Kidney (tissue), 14 donors: Measurements from ENCODE around the gene SH3RF1. TPM values are rescaled to one million over a fixed set of nuclear protein-coding genes. Genes with fewer than 3 reads are reported as not detected.
A peak's percentile ranks its signal among the peaks of the same experiment; 100 is the strongest.

ENCODE experiments used
- DNase-seq, 5 donors: peaks; one replicate each; pipeline ENCODE4 v3.0.0-alpha.2; 2013 to 2020
- FAIRE-seq: peaks from 2 replicates; lab custom pipeline; 2012; peaks lifted over from hg19 to GRCh38; lab: Jason Lieb, UNC
- H3K27ac ChIP-seq, 2 donors: one replicate each; pipeline ENCODE4 v1.7.0; 2013; ENCODE audit warnings: low read depth in 2 of 2, low read length in 2 of 2, inconsistent platforms in 1 of 2
- H3K27me3 ChIP-seq: one replicate; pipeline ENCODE4 v1.7.1; 2013; ENCODE audit warnings: low read length, inconsistent platforms; ENCODE audit not compliant: control insufficient read depth, insufficient read depth
- H3K36me3 ChIP-seq, 3 donors: one replicate each; pipeline versions ENCODE4 v1.7.0 to v1.7.1; 2013; ENCODE audit warnings: low read length in 3 of 3, control low read depth in 1 of 3, inconsistent platforms in 1 of 3; ENCODE audit not compliant: insufficient read depth in 3 of 3, control insufficient read depth in 2 of 3
- H3K4me1 ChIP-seq, 3 donors: one replicate each; pipeline versions ENCODE4 v1.7.0 to v1.7.1; 2013; ENCODE audit warnings: low read length in 3 of 3, inconsistent platforms in 1 of 3, low read depth in 1 of 3; ENCODE audit not compliant: control insufficient read depth in 2 of 3, insufficient read depth in 2 of 3
- H3K4me3 ChIP-seq, 3 donors: one replicate each; pipeline versions ENCODE4 v1.7.0 to v1.8.1; 2013; ENCODE audit warnings: low read length in 3 of 3, control low read depth in 1 of 3, inconsistent platforms in 1 of 3
- H3K9ac ChIP-seq, 3 donors: one replicate each; pipeline versions ENCODE4 v1.7.0 to v1.7.1; 2013; ENCODE audit warnings: low read length in 3 of 3, control low read depth in 1 of 3, inconsistent platforms in 1 of 3
- H3K9me3 ChIP-seq, 3 donors: one replicate each; pipeline versions ENCODE4 v1.7.0 to v1.7.1; 2013; ENCODE audit warnings: low read length in 3 of 3, control low read depth in 1 of 3, inconsistent platforms in 1 of 3; ENCODE audit not compliant: control insufficient read depth in 2 of 3, insufficient read depth in 1 of 3
- intact Hi-C: fragments of 100-400 bp; cut with DNase I; formaldehyde crosslinking; loops from one replicate; pipeline ENCODE4 v1.11.1; 2022
- polyA plus RNA-seq: library from polyadenylated mRNA; stranded (reverse); fragments of 350-450 nt; fragmentation: Illumina TruSeq; extraction: RNeasy Lipid Tissue Mini Kit (QIAGEN cat#74804); gene quantifications from one replicate; pipeline ENCODE4 v1.2.3, GENCODE V29; 2014; ENCODE audit warnings: low read depth, low replicate concordance; ENCODE audit not compliant: insufficient read depth
- total RNA-seq: library from RNA; stranded (reverse); fragmentation: NEBNext Ultra II Directional; extraction: Animal tissue kit (Norgen Biotek cat#: 25700); gene quantifications from one replicate; pipeline ENCODE4 v1.2.1, GENCODE V29; 2021
- TF ChIP-seq, protein P1 (sequence below): IDR thresholded peaks from 3 replicates; pipeline ENCODE4 v1.5.1; 2012; ENCODE audit warnings: mild to moderate bottlenecking, moderate library complexity, borderline replicate concordance; ENCODE audit not compliant: insufficient read depth; ENCODE audit errors: extremely low read depth
- donor health status: control.
- donor health status: control.
- donor health status: control.
- donor health status: control.
- donor health status: control.
- donor health status: DM: yes; HTN: yes; CAD: no.
- donor health status: Normal renal cell carcinoma (clear cell type).

Gene SH3RF1
- total and polyA plus RNA-seq, 2 donors from 2014 or later = 8.2 to 35.7 TPM

DNA sequence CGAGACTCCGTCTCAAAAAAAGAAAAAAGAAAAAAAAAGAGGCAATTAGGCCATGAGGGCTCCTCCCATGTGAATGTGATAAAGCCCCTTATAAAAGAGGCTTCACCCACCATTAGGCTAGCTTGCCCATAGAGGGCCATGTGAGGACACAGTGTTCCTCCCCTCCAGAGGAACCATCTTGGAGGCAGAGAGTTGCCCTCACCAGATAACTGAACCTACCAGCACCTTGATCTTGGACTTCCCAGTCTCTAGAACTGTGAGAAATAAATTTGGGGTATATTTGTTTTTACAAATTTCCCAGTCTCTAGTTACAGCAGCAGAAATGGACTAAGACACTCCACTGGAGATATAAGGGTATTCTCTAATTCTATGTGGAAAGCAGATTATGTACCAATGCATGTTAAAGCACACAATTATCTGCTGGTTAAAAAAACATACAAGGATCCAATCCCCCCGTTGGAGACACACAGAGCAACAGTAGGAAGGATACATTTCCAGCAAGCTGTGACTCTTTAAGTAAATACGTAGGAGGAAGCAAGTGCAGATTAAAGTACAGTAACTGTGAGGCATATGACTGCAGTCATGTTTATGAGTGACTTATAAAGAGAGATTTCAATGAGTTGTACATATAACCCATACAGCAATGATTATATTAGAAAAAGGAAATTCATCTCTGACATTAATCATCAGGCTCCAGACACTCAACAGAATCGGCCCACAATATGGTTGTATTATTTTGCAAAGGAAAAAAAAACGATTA lies 21.4 kb downstream of the SH3RF1 start:
- no peaks in the 10 kb centered on the region for H3K27me3 ChIP-seq
- no peaks in the 10 kb centered on the region for H3K9me3 ChIP-seq
- H3K36me3 ChIP-seq = no peaks in the 10 kb centered on the region
- H3K4me3 ChIP-seq = no peak overlapping the region
- H3K4me1 ChIP-seq = peaks cover 5 to 50% (median 20%) of the 10 kb centered on the region in 3 donors
- no peak overlapping the region for H3K9ac ChIP-seq
- TF ChIP-seq, protein P1, sequence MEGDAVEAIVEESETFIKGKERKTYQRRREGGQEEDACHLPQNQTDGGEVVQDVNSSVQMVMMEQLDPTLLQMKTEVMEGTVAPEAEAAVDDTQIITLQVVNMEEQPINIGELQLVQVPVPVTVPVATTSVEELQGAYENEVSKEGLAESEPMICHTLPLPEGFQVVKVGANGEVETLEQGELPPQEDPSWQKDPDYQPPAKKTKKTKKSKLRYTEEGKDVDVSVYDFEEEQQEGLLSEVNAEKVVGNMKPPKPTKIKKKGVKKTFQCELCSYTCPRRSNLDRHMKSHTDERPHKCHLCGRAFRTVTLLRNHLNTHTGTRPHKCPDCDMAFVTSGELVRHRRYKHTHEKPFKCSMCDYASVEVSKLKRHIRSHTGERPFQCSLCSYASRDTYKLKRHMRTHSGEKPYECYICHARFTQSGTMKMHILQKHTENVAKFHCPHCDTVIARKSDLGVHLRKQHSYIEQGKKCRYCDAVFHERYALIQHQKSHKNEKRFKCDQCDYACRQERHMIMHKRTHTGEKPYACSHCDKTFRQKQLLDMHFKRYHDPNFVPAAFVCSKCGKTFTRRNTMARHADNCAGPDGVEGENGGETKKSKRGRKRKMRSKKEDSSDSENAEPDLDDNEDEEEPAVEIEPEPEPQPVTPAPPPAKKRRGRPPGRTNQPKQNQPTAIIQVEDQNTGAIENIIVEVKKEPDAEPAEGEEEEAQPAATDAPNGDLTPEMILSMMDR = no peak
- H3K27ac ChIP-seq = peak overlapping the region; percentile 7 to 28
- FAIRE-seq (no peak), DNase-seq (peak in 2 of 5 donors; percentile 72 to 75)
- intact Hi-C loops = no loop called here

- FAIRE-seq = no peak
- Histone ChIP-seq H3K9me3 (no peaks in the 10 kb centered on the region), H3K36me3 (no peaks in the 10 kb centered on the region), H3K4me1 (peaks cover 8 to 56% (median 20%) of the 10 kb centered on the region in 3 donors), H3K27me3 (no peaks in the 10 kb centered on the region), H3K9ac (no peak overlapping the region), H3K4me3 (no peak overlapping the region), H3K27ac (no peak overlapping the region)
- no peak for DNase-seq
- intact Hi-C loops = no loop called here
- TF ChIP-seq, protein P1 = no peak
Observed at GRCh38 chr4:169248645-169249044, 22.1 kb downstream of the SH3RF1 start.

DNA sequence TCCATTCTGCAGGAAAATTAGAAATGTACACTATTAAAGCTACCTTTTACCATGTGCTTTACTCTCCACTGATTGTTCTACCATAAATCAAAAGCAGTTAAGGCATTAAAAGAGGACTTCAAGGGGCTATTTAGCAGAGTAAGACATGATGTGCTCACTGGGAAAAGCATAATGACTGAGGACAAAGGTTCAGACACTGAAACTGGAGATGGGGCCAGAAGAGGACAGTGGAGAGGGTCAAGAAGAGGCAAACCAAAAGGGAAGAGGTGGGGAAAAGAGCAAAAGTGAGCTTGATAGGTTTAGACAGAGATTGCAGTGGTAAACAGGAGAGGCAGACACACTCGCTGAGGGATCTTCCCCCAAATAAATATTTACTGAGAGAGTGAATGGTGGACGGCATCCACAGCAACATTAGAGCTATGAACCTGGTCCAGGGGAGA lies 23.8 kb downstream of the SH3RF1 start:
- peaks cover 8 to 41% (median 16%) of the 10 kb centered on the region in 3 donors for H3K4me1 ChIP-seq
- intact Hi-C loops = no loop called here
- H3K27me3 ChIP-seq = no peaks in the 10 kb centered on the region
- H3K9ac ChIP-seq = no peak overlapping the region
- H3K4me3 ChIP-seq = no peak overlapping the region
- TF ChIP-seq, protein P1 = no peak
- no peaks in the 10 kb centered on the region for H3K36me3 ChIP-seq
- DNase-seq = peak in 3 of 5 donors; percentile 39 to 78 (median 70)
- H3K9me3 ChIP-seq = no peaks in the 10 kb centered on the region
- no peak overlapping the region for H3K27ac ChIP-seq
- no peak for FAIRE-seq
